Right lung (tissue), 10 donors: Measurements from ENCODE around the gene GPR155. TPM values are rescaled to one million over a fixed set of nuclear protein-coding genes. Genes with fewer than 3 reads are reported as not detected.
A peak's percentile ranks its signal among the peaks of the same experiment; 100 is the strongest.

Experiments
- DNase-seq, 2 donors: peaks; one replicate each; pipeline ENCODE4 v3.0.0-alpha.2; 2013
- long read RNA-seq, 8 donors: transcript quantifications; one replicate each; lab custom pipeline, GENCODE V29; 2026
- polyA plus RNA-seq, 5 donors: library from polyadenylated mRNA; unstranded; fragments of 120-200 nt; gene quantifications; one replicate each; pipeline versions ENCODE4 v1.2.1 to v1.2.3, GENCODE V29; 2013; ENCODE audit warnings: inconsistent platforms in 1 of 5, low replicate concordance in 1 of 5; ENCODE audit not compliant: insufficient read length in 5 of 5, insufficient read depth in 1 of 5

GPR155 gene
- polyA plus RNA-seq, result 1 to 10 TPM; 3.0 to 4.2 (median 3.6) TPM
- long read RNA-seq, donor 1, result 0 reads
- long read RNA-seq, donor 2, result 0 reads
- long read RNA-seq, donor 3, result 0 reads
- long read RNA-seq, donor 4, result 0 reads
- long read RNA-seq, donor 5, full-length matches to known transcripts, result 2 of 2 reads
- long read RNA-seq, donor 5, partial matches to known transcripts, result 0 of 2 reads
- long read RNA-seq, donor 5, other reads (novel, unspliced or antisense), result 0 of 2 reads
- long read RNA-seq, donor 6, full-length matches to known transcripts, result 1 of 1 reads
- long read RNA-seq, donor 6, partial matches to known transcripts, result 0 of 1 reads
- long read RNA-seq, donor 6, other reads (novel, unspliced or antisense), result 0 of 1 reads
- long read RNA-seq, donor 7, result 0 reads
- long read RNA-seq, donor 8, result 0 reads

GRCh38 chr2:174486563-174487107, at the start of gene GPR155:
TSS of gene GPR155 (minus strand) at chr2:174487029. CDS start at chr2:174481956, 5,073 bp downstream.
- peak in 1 of 2 donors; percentile 57 for DNase-seq

GRCh38 chr2:174535757-174536703, 49.2 kb upstream of the GPR155 start:
- no peak for DNase-seq

GRCh38 chr2:174535083-174535482, 48.3 kb upstream of the GPR155 start:
- DNase-seq, result no peak

GRCh38 chr2:174529916-174530315, 43.1 kb upstream of the GPR155 start:
- no peak for DNase-seq

- no peak for DNase-seq
Observed at GRCh38 chr2:174527959-174528358, 41.1 kb upstream of the GPR155 start.

GRCh38 chr2:174527101-174527721, 40.4 kb upstream of the GPR155 start:
- DNase-seq, result no peak

- DNase-seq, result no peak
Observed at GRCh38 chr2:174524527-174524926, 37.7 kb upstream of the GPR155 start.

GRCh38 chr2:174522553-174522952, 35.7 kb upstream of the GPR155 start:
- DNase-seq, result no peak

GRCh38 chr2:174518395-174518794, 31.6 kb upstream of the GPR155 start:
- DNase-seq, result no peak

GRCh38 chr2:174516501-174517378, 29.9 kb upstream of the GPR155 start:
- no peak for DNase-seq

GRCh38 chr2:174512345-174512744, 25.5 kb upstream of the GPR155 start:
- no peak for DNase-seq

- no peak for DNase-seq
Observed at GRCh38 chr2:174511580-174512260, 24.9 kb upstream of the GPR155 start.

- DNase-seq, result no peak
Observed at GRCh38 chr2:174510583-174511189, 23.9 kb upstream of the GPR155 start.

GRCh38 chr2:174503161-174503809, 16.5 kb upstream of the GPR155 start:
- DNase-seq, result no peak

- DNase-seq, result no peak
Observed at GRCh38 chr2:174499371-174499770, 12.5 kb upstream of the GPR155 start.

GRCh38 chr2:174495365-174496012, 8.7 kb upstream of the GPR155 start:
- DNase-seq, result peak; percentile 12 to 14

- DNase-seq, result no peak
Observed at GRCh38 chr2:174493549-174494331, 6.9 kb upstream of the GPR155 start.

- DNase-seq, result no peak
Observed at GRCh38 chr2:174492963-174493431, 6.2 kb upstream of the GPR155 start.
